Bladder microvascular endothelial cell (primary cell): ENCODE data around the gene ARSI. TPM values are rescaled to one million over a fixed set of nuclear protein-coding genes. Genes with fewer than 3 reads are reported as not detected.

Experiments
- total RNA-seq: library from RNA; depleted of rRNA; stranded (reverse); fragments of >200 nt; gene quantifications from 2 replicates; pipeline ENCODE4 v1.2.3, GENCODE V29; 2014

ARSI gene
- total RNA-seq, result 0.16 and 0.63 TPM in 2 replicates

DNA sequence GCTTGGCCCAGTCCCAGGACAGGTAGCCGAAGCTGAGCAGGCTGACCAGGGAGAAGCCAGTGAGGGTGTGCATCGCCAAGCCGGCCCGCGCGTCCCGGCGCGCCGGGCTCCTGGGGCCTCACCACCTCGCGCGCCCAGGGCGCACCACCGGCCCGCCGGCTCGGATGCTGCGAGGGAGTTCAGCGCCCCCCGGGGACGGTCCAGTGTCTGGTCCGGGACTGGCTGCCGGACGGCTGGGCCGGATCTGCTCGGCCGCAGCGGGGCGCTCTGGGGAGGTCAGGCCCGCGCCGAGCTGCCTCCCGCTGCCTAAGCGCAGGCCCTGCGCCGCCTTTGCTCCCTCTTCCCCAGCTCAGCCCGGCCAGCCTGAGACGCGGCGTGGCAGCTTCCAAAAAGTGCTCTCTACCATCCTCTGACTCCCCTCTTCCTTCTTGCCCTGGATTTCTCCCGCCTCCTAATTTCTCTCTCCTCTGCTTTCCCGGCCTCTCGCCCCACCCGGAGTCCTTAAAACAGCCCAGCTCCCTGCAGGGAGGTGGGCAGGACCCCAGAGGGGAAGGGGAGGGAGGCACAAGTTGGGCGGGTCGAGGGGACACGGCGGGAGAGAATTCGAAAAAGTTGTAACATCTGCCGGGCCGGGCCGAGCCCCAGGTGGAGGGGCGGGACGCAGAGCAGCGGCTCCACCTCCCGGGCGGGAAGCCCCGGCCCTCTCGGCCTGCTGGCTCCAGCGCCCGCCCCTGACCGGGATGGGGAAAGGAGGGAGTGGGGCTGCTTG lies at the start of gene ARSI:
TSS of gene ARSI (minus strand) at position 605 of the 769 bp plus-strand sequence. CDS start at position 73, 532 bp downstream.

DNA sequence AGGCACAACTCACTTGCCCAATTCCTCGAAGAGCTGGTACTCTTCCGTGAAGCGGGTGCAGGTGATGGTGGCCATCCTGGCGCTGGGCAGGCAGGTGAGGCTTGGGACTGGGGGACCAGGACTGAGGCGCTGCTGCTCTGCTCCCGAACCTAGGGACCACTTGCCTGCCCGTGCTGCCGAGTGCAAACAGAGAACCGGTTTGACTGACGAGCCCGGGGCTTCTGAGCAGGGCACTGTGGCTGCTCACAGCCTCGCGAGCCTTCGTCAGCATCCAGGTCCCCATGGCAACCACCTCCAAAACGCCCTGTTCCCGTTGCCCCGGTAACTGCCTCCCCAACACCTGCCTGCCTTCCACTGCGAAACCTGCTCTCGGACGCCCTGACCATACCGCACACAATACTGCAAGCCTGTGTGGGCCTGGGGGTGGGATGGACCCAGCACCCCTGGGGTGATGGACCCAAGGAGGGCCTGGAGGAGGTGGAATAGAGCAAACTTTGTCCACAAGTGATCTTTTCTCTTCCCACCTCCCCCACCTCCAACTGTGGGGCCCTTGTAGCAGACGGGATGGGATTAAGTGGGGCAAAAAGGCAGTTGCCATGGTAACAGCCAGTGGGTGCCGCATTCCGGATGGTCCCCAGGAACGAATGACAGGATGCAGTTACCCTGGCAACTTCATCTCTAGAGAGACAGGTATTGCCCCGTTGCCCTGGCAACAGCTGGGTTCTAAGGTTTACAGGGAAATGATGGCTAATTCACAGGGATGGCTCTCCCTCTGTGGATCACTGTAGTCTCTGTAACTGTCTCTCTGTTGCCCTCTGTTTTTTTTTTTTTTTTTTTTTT lies 12.9 kb downstream of the ARSI start, which contains the start of gene CAMK2A:
TSS of gene CAMK2A (minus strand) at position 223 of the 840 bp plus-strand sequence. CDS start at position 75, 148 bp downstream.

Other genes with a start within 250 kb of the ARSI start
- not detected in 2 replicates for gene CSF1R, start 216.4 kb downstream of the ARSI start, total RNA-seq
- gene PDGFRB, start 147.1 kb downstream of the ARSI start, total RNA-seq, result 2.6 and 8.9 TPM in 2 replicates
- gene CDX1, start 136.1 kb downstream of the ARSI start, total RNA-seq, result not detected in 2 replicates
- not detected in 2 replicates for gene SLC6A7, start 112.8 kb downstream of the ARSI start, total RNA-seq
- not detected in 2 replicates for gene CAMK2A, start 13.1 kb downstream of the ARSI start, total RNA-seq
- 10.7 and 22.2 TPM in 2 replicates for gene TCOF1, start 54.8 kb upstream of the ARSI start, total RNA-seq
- gene CD74, start 110.0 kb upstream of the ARSI start, total RNA-seq, result 5.7 and 10.7 TPM in 2 replicates
- 1,844 and 3,563 TPM in 2 replicates for gene RPS14, start 146.8 kb upstream of the ARSI start, total RNA-seq
- gene NDST1, start 205.2 kb upstream of the ARSI start, total RNA-seq, result 33.5 and 57.0 TPM in 2 replicates